Measurements from ENCODE around the gene ALS2.

DNA sequence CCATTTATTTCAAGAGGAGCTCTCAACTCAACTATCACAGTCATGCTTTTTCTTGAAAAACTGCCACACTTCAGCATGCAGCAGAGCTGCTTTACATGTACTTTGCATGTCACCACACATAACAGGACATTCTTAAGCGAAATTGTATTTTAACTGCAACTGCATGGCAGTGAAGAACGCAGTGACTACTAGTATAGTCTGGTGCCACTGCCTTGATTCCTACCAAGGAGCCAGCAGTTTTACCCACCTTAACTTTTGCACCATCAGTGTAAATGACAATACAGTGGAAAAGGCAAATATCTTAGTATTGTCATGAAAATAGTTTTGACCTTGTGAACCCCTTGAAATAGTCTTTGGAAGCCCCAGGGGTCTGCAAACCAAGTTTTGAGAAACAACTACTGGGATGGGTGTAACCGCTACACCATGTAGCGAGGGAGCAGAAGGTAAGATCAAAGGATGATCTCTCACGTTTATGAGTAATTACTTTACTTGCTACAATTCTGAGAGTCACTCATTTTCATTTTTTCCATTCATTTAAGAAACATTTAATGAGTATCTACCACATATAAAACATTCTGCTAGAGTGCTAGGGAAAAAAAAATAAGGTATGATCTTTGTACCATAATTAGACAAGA is 50.0 kb downstream of the ALS2 start:
- TF ChIP-seq, protein P1, sequence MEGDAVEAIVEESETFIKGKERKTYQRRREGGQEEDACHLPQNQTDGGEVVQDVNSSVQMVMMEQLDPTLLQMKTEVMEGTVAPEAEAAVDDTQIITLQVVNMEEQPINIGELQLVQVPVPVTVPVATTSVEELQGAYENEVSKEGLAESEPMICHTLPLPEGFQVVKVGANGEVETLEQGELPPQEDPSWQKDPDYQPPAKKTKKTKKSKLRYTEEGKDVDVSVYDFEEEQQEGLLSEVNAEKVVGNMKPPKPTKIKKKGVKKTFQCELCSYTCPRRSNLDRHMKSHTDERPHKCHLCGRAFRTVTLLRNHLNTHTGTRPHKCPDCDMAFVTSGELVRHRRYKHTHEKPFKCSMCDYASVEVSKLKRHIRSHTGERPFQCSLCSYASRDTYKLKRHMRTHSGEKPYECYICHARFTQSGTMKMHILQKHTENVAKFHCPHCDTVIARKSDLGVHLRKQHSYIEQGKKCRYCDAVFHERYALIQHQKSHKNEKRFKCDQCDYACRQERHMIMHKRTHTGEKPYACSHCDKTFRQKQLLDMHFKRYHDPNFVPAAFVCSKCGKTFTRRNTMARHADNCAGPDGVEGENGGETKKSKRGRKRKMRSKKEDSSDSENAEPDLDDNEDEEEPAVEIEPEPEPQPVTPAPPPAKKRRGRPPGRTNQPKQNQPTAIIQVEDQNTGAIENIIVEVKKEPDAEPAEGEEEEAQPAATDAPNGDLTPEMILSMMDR (conservative IDR thresholded peaks at IDR 0.05 in 1 of 2, IDR thresholded peaks at IDR 0.05 in 1 of 2; ENCODE audit: extremely low read depth in 1 of 2, insufficient read depth in 1 of 2, low read depth in 1 of 2, low read length in 2 of 2), result no peak
- TF ChIP-seq EZH2 (IDR thresholded peaks at IDR 0.05; ENCODE audit: borderline replicate concordance, low read length), result no peak
